ENCODE results near the gene METTL8.
A peak's percentile ranks its signal among the peaks of the same experiment; 100 is the strongest.
"Not testable (repeated sequence)": the region's sequence is repeated elsewhere in the genome, so short reads cannot be mapped to it uniquely, and the experiment has no call there.

METTL8 gene

GRCh38 chr2:171420728-171421563 lies 12.8 kb downstream of the METTL8 start:
- DNase-seq (ENCODE audit: low read depth) = no peak
- no peak for TF ChIP-seq MAX (IDR thresholded peaks at IDR 0.05; ENCODE audit: low read depth, low read length)
- H3K4me3 ChIP-seq (ENCODE audit: low read depth, low read length) = no peak overlapping the region

GRCh38 chr2:171419333-171419732 lies 14.5 kb downstream of the METTL8 start:
- H3K4me3 ChIP-seq (ENCODE audit: low read depth, low read length) = no peak overlapping the region
- DNase-seq (ENCODE audit: low read depth) = no peak

GRCh38 chr2:171416009-171416926 lies 17.5 kb downstream of the METTL8 start:
- TF ChIP-seq MAX (IDR thresholded peaks at IDR 0.05; ENCODE audit: low read depth, low read length) (no peak; the same call in 1 of the 2 replicates), POLR2A (IDR thresholded peaks at IDR 0.05; ENCODE audit: extremely low read depth, insufficient read length) (no peak), CTCF (IDR thresholded peaks at IDR 0.05; ENCODE audit: low read depth, low read length) (peak; percentile 88), MYC (IDR thresholded peaks at IDR 0.05; ENCODE audit: low read depth, low read length) (peak; percentile 29; the same call in 1 of the 2 replicates)
- DNase-seq (ENCODE audit: low read depth) = peak; percentile 86
- no peak overlapping the region for H3K4me3 ChIP-seq (ENCODE audit: low read depth, low read length)

More at GRCh38 chr2:171419333-171419732, 14.5 kb downstream of the METTL8 start:
- TF ChIP-seq CTCF (IDR thresholded peaks at IDR 0.05; ENCODE audit: low read depth, low read length) = no peak
- TF ChIP-seq MAX (IDR thresholded peaks at IDR 0.05; ENCODE audit: low read depth, low read length) = no peak
- no peak for TF ChIP-seq POLR2A (IDR thresholded peaks at IDR 0.05; ENCODE audit: extremely low read depth, insufficient read length)
- TF ChIP-seq MYC (IDR thresholded peaks at IDR 0.05; ENCODE audit: low read depth, low read length) = no peak

- DNase-seq (ENCODE audit: low read depth); H3K4me3 ChIP-seq (ENCODE audit: low read depth, low read length): not testable (repeated sequence)
Measured at GRCh38 chr2:171414645-171415044, 19.1 kb downstream of the METTL8 start.

- DNase-seq (ENCODE audit: low read depth) = no peak
- TF ChIP-seq MAX (IDR thresholded peaks at IDR 0.05; ENCODE audit: low read depth, low read length) = no peak
- TF ChIP-seq POLR2A (IDR thresholded peaks at IDR 0.05; ENCODE audit: extremely low read depth, insufficient read length) = no peak
- TF ChIP-seq CTCF (IDR thresholded peaks at IDR 0.05; ENCODE audit: low read depth, low read length) = no peak
- no peak for TF ChIP-seq MYC (IDR thresholded peaks at IDR 0.05; ENCODE audit: low read depth, low read length)
- H3K4me3 ChIP-seq (ENCODE audit: low read depth, low read length) = no peak overlapping the region
Measured at GRCh38 chr2:171412571-171413175, 21.1 kb downstream of the METTL8 start.

- TF ChIP-seq MAX (IDR thresholded peaks at IDR 0.05; ENCODE audit: low read depth, low read length) (no peak), POLR2A (IDR thresholded peaks at IDR 0.05; ENCODE audit: extremely low read depth, insufficient read length) (no peak), CTCF (IDR thresholded peaks at IDR 0.05; ENCODE audit: low read depth, low read length) (no peak), MYC (IDR thresholded peaks at IDR 0.05; ENCODE audit: low read depth, low read length) (no peak)
- DNase-seq (ENCODE audit: low read depth) = no peak
- H3K4me3 ChIP-seq (ENCODE audit: low read depth, low read length) = no peak overlapping the region
Measured at GRCh38 chr2:171411791-171412483, 21.9 kb downstream of the METTL8 start.

Measured in NB4 (cell line).